GM18873 (cell line): ENCODE measurements around the gene POP7.
"Not testable (repeated sequence)": the region's sequence is repeated elsewhere in the genome, so short reads cannot be mapped to it uniquely, and the experiment has no call there.

Source experiments
- ATAC-seq: cut with Tn5 transposase; IDR thresholded peaks from one replicate; pipeline ENCODE4 v1.9.1; 2021; ENCODE audit warnings: mild to moderate bottlenecking, moderate library complexity, moderate number of reproducible peaks; ENCODE audit not compliant: unreplicated experiment, low FRiP score

POP7 gene

GRCh38 chr7:100689230-100690135 is 16.4 kb upstream of the POP7 start:
- no peak for ATAC-seq

- no peak for ATAC-seq
These were observed 14.0 kb upstream of the POP7 start for GRCh38 chr7:100691676-100692577.

- ATAC-seq, result no peak
These were observed 13.4 kb upstream of the POP7 start for GRCh38 chr7:100692578-100692961.

GRCh38 chr7:100693312-100694097 is 12.4 kb upstream of the POP7 start:
- no peak for ATAC-seq

- ATAC-seq, result no peak
These were observed 11.7 kb upstream of the POP7 start, which contains the start of gene GIGYF1 for GRCh38 chr7:100694098-100694745. Gene GIGYF1 (minus strand): TSS chr7:100694250. CDS start chr7:100688238, 6,012 bp downstream.

GRCh38 chr7:100696123-100696521 is 9.8 kb upstream of the POP7 start:
- no peak for ATAC-seq

- no peak for ATAC-seq
These were observed 6.9 kb upstream of the POP7 start for GRCh38 chr7:100699018-100699417.

- not testable (repeated sequence) for ATAC-seq
These were observed 4.8 kb upstream of the POP7 start for GRCh38 chr7:100701089-100701488.

GRCh38 chr7:100705320-100705752 is 585 bp upstream of the POP7 start:
- ATAC-seq, result peak; percentile 56

- no peak for ATAC-seq
These were observed 871 bp downstream of the POP7 start for GRCh38 chr7:100706672-100707311.

- no peak for ATAC-seq
These were observed 2.5 kb downstream of the POP7 start for GRCh38 chr7:100708395-100708794.

- no peak for ATAC-seq
These were observed 4.5 kb downstream of the POP7 start for GRCh38 chr7:100710452-100710851.

- no peak for ATAC-seq
These were observed 5.4 kb downstream of the POP7 start for GRCh38 chr7:100711369-100711768.

- no peak for ATAC-seq
These were observed 8.8 kb downstream of the POP7 start for GRCh38 chr7:100714725-100715124.

- not testable (repeated sequence) for ATAC-seq
These were observed 11.2 kb downstream of the POP7 start for GRCh38 chr7:100717073-100717472.

GRCh38 chr7:100719523-100720278 is 13.8 kb downstream of the POP7 start:
- no peak for ATAC-seq

- no peak for ATAC-seq
These were observed 14.4 kb downstream of the POP7 start, which contains the start of gene EPO for GRCh38 chr7:100720279-100720670. Gene EPO (plus strand): TSS chr7:100720468. CDS start chr7:100720981, 513 bp downstream.

- no peak for ATAC-seq
These were observed 15.0 kb downstream of the POP7 start for GRCh38 chr7:100720671-100721504.
